Amniotic stem cell (primary cell): ENCODE results near the gene LCMT1.

ENCODE experiments used
- DNase-seq: peaks from one replicate; lab custom pipeline; 2025; lab: John Stamatoyannopoulos, UW

The LCMT1 gene

DNA sequence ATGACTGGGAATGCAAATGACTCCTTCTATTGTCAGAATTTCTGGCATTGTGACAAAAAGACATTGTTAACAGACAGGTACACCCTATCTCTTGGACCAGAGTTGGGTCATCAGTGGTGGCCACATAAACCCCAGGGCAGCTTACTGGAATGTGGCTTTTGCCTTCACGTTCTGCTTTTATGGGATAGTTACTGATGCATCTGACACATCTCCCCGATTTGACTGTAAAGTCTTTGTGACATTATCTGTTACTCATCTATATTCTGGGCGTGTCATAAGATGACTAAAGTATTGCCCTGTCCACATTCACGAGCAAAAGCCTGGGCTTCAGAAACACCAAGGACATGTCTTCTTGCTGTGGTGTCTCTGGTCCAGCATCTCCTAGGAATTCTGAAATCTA lies 86.5 kb downstream of the LCMT1 start:
- DNase-seq: no peak

DNA sequence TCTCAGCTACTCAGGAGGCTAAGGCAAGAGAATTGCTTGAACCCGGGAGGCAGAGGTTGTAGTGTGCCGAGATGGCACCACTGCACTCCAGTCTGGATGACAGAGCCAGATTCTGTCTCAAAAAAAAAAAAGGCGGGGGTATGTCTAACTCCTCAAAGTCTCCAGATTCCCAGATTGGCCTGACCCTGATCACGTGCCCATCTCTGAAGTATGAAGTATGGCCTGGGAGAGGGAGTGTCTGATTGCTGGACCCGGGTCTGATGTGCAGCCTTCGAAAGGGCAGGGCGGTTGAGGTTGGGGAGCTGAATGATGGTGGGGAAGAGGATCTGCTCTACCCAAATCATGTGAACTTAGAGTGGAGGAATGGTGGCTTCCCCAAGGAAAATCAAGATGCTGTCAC lies 87.9 kb downstream of the LCMT1 start:
- no peak for DNase-seq

DNA sequence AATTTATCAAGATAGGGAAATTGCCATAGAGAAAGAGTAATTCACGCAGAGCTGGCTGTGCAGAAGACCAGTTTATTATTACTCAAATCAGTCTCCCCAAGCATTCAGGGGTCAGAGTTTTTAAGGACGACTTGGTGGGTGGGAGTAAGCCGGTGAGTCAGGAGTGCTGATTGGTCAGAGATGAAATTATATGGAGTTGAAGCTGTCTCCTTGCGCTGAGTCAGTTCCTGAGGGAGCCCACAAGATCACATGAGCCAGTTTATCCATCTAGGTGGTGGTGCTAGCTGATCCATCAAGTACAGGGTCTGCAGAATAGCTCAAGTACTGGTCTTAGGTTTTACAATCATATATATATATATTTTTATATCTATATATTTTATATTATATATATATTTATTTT lies 99.2 kb downstream of the LCMT1 start:
- no peak for DNase-seq

GRCh38 chr16:25212636-25213035 lies 101.1 kb downstream of the LCMT1 start:
- DNase-seq: no peak

DNA sequence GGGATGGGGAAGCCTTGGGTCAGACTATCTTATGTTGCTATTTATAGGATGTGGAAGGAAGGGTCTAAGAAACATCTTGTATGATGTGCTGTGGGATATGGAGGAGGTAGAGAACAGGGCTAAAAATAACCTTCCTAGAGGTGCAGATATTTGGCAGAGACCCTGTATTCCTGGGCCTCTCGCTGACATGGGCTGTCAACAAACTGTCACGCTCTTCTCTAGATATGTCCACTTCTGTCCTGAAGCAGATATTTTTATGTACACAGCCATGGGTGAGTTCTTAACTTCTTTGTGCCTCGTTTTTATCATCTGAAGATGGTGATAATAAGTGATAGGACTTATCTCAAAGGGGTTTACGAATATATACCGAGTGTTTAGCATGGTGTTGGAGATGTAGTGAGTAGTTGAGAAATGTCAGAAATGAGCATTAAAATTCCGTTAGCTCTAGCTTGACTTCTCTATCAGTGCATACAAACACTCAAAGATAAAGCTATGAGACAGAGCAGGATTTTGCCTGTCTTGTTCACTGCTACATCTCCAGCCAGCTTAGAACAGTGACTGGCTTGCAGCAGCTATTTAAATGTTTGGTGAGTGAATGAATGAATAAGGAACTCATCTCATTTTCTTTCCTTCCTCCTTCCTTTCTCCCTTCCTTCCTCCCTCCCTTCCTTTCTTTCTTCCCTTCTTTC lies 102.3 kb downstream of the LCMT1 start:
- no peak for DNase-seq

DNA sequence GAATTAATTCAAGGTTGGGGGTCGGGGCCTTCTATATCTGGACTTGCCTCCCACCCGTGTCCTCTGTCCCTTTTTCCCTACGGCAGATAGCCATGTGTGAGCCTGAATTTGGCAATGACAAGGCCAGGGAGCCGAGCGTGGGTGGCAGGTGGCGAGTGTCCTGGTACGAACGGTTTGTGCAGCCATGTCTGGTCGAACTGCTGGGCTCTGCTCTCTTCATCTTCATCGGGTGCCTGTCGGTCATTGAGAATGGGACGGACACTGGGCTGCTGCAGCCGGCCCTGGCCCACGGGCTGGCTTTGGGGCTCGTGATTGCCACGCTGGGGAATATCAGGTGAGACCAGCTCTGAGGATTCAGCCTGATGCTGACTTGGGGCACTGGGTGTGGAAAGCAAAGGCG lies 105.6 kb downstream of the LCMT1 start:
- no peak for DNase-seq

GRCh38 chr16:25217921-25218320 lies 106.4 kb downstream of the LCMT1 start:
- no peak for DNase-seq

GRCh38 chr16:25219070-25219737 lies 107.7 kb downstream of the LCMT1 start:
- DNase-seq: no peak

DNA sequence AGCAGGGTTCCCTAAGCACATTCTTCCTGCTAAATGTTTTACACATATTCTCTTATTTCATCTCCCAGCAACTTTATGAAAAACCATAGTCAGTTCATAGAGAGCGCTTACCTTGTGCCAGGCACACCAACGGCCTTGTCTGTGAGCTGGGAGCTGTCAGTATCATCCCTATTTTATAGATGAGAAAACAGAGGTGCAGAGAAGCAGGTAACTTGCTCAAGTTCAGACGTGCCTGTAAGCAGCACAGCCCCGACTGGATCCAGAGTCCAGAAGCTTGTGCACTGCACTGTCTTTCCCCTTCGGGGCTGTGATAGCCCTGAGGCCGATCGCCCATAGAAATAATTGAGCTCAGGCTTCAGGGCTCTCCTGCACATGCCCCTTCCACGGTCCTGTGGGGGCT lies 111.4 kb downstream of the LCMT1 start:
- no peak for DNase-seq

DNA sequence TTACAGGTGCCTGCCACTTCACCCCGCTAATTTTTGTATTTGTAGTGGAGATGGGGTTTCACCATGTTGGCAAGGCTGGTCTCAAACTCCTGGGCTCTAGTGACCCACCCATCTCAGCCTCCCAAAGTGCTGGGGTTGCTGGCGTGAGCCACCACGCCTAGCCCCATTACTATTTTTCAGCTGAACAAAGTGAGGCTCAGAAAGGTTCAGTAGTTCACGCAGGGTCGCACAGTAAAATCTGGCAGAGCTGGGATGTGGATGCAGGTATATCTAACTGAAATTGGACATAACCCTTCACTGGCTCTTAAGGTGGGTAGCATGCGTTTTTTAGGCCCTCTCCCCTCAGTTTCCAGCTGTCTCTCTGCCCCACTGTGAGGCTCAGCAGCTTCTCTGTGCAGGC lies 112.4 kb downstream of the LCMT1 start:
- DNase-seq: no peak

DNA sequence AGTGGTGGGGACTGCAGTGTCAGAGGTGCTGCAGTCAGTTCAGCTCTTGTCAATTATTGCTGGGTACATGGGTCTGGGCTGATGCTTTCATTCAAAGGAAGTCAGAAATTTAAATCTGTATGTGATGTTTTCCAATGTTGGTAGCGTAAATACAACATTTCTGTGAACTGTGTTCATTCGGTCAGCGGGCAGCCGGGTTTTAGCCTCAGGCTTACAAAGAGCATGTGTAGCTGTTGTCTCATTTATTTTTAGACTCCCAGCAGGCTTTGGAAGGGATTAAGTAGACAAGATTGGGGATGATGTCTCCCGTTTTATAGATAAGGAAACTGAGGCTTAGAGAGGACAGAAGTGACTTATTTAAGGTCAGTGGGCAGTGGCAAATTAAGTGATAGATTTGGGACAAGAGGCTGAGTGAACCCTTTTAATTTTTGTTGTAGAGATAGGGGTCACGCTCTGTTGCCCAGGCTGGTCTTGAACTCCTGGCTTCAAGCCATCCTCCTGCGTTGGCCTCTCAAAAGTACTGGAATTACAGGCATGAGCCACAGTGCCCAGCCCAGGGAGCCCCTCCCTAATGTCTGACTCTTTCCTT lies 113.3 kb downstream of the LCMT1 start:
- no peak for DNase-seq
